Lung (tissue), 12 donors: ENCODE data around the gene LCE1C. TPM values are rescaled to one million over a fixed set of nuclear protein-coding genes. Genes with fewer than 3 reads are reported as not detected.

Source experiments
- ATAC-seq: fragments of 200-7000 bp; cut with Tn5 transposase; one replicate; pipeline ENCODE4 v1.9.1; 2020; ENCODE audit warnings: moderate number of reproducible peaks; ENCODE audit not compliant: insufficient read depth, low FRiP score
- DNase-seq, 3 donors: peaks; one replicate each; pipeline ENCODE4 v3.0.0-alpha.2; 2013 to 2017
- H3K27ac ChIP-seq, 2 donors: one replicate each; pipeline ENCODE4 v1.5.1; 2013; ENCODE audit warnings: mild to moderate bottlenecking in 2 of 2, moderate library complexity in 2 of 2, control low read depth in 1 of 2, inconsistent platforms in 1 of 2, low read depth in 1 of 2, low read length in 1 of 2
- H3K27me3 ChIP-seq, 3 donors: one replicate each; pipeline ENCODE4 v1.5.1; 2013; ENCODE audit warnings: low read length in 2 of 3; ENCODE audit not compliant: control insufficient read depth in 3 of 3, insufficient read depth in 3 of 3
- H3K36me3 ChIP-seq, 4 donors: one replicate each; pipeline ENCODE4 v1.5.1; 2013; ENCODE audit warnings: low read length in 4 of 4, mild to moderate bottlenecking in 1 of 4, moderate library complexity in 1 of 4; ENCODE audit not compliant: control insufficient read depth in 4 of 4, insufficient read depth in 4 of 4
- H3K4me1 ChIP-seq, 5 donors: one replicate each; pipeline ENCODE4 v1.5.1; 2013; ENCODE audit warnings: low read length in 5 of 5, mild to moderate bottlenecking in 2 of 5, moderate library complexity in 1 of 5; ENCODE audit not compliant: control insufficient read depth in 5 of 5, insufficient read depth in 5 of 5
- H3K4me3 ChIP-seq: one replicate; pipeline ENCODE4 v1.5.1; 2013; ENCODE audit warnings: mild to moderate bottlenecking, control low read depth, moderate library complexity
- H3K9ac ChIP-seq, 2 donors: one replicate each; pipeline ENCODE4 v1.5.1; 2013; ENCODE audit warnings: low read length in 2 of 2, control low read depth in 1 of 2; ENCODE audit not compliant: insufficient read depth in 1 of 2
- H3K9me3 ChIP-seq, 4 donors: one replicate each; pipeline ENCODE4 v1.5.1; 2013; ENCODE audit warnings: low read length in 3 of 4, mild to moderate bottlenecking in 1 of 4, moderate library complexity in 1 of 4; ENCODE audit not compliant: control insufficient read depth in 4 of 4, insufficient read depth in 3 of 4
- WGBS, 2 donors: extraction: QIAGEN DNeasy Blood & Tissue Kit; methylation state at CpG; one replicate each; pipeline ENCODE4 v1.1.7; 2013; 5-methylcytosine and 5-hydroxymethylcytosine counted together
- polyA plus RNA-seq, 2 donors: library from polyadenylated mRNA; stranded (reverse); fragments of 200-250 nt; gene quantifications; one replicate each; pipeline ENCODE4 v1.2.1, GENCODE V29; 2013
- total RNA-seq, 2 donors: library from RNA; depleted of rRNA in 1 of 2; stranded (reverse); fragments of >200 nt in 1 of 2; gene quantifications; one replicate each; pipeline ENCODE4 v1.2.1, GENCODE V29; 2014 to 2021
- TF ChIP-seq, protein P1 (sequence below): IDR thresholded peaks from 2 replicates; pipeline ENCODE4 v1.5.1; 2012; ENCODE audit warnings: mild to moderate bottlenecking; ENCODE audit errors: control extremely low read depth, extremely low read depth
- donor health status: control.
- donor health status: control.
- donor health status: Bipolar disorder and iron deficiency.
- donor health status: healthy.
- donor health status: DM: yes; HTN: yes; CAD: no.

Gene LCE1C
- total and polyA plus RNA-seq, 4 donors, result not detected

DNA sequence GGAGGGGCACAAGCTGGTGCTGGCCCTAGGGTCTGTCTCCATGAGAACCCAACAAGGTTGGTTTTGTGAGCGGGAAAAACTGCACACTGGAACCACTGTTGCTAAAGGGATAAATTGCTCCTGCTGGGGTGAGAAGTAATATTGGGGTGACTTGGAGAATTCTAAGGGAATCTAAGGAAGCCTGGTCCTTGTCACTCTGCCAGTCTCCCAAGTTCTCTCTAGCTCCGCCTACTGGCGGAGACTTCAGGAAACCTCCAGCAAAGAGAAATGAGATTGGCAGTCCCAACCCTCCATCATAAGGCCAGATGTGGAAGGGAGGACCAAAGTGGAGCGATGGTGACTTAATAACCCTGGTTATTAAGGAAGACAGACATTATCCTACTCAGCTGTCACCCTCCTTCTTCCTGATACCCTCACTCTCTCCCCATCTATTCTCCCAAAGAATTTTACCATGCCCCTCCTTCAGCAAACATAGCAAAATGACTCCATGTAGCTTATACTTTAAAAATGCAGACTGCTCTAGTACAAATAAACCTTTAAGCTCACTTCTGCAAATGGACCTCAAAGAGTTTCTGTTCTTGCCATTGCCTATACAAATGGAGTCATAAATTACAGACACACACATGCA, 28.8 kb downstream of the LCE1C start:
- ATAC-seq, result no peak
- TF ChIP-seq, protein P1, sequence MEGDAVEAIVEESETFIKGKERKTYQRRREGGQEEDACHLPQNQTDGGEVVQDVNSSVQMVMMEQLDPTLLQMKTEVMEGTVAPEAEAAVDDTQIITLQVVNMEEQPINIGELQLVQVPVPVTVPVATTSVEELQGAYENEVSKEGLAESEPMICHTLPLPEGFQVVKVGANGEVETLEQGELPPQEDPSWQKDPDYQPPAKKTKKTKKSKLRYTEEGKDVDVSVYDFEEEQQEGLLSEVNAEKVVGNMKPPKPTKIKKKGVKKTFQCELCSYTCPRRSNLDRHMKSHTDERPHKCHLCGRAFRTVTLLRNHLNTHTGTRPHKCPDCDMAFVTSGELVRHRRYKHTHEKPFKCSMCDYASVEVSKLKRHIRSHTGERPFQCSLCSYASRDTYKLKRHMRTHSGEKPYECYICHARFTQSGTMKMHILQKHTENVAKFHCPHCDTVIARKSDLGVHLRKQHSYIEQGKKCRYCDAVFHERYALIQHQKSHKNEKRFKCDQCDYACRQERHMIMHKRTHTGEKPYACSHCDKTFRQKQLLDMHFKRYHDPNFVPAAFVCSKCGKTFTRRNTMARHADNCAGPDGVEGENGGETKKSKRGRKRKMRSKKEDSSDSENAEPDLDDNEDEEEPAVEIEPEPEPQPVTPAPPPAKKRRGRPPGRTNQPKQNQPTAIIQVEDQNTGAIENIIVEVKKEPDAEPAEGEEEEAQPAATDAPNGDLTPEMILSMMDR, result no peak
- Histone ChIP-seq H3K36me3 (no peaks in the 10 kb centered on the region), H3K27me3 (no peaks in the 10 kb centered on the region), H3K27ac (no peak overlapping the region), H3K9me3 (no peaks in the 10 kb centered on the region), H3K4me3 (no peak overlapping the region), H3K9ac (no peak overlapping the region), H3K4me1 (no peaks in the 10 kb centered on the region)
- 57 to 58% methylated on average over 4 of the region's 4 CpGs for WGBS, 2 donors
- DNase-seq, result no peak

DNA sequence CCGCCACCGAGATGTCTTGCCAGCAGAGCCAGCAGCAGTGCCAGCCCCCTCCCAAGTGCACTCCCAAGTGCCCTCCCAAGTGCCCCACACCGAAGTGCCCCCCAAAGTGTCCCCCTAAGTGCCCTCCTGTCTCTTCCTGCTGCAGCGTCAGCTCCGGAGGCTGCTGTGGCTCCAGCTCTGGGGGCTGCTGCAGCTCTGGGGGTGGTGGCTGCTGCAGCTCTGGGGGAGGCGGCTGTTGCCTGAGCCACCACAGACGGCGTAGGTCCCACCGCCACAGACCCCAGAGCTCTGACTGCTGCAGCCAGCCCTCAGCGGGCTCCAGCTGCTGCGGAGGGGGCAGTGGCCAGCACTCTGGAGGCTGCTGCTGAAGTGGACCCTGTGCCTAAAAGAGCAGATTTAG, 30.1 kb downstream of the LCE1C start:
- TF ChIP-seq, protein P1, result no peak
- no peak overlapping the region for H3K27ac ChIP-seq
- H3K36me3 ChIP-seq, result no peaks in the 10 kb centered on the region
- no peak overlapping the region for H3K4me3 ChIP-seq
- no peak for ATAC-seq
- no peak overlapping the region for H3K9ac ChIP-seq
- no peaks in the 10 kb centered on the region for H3K4me1 ChIP-seq
- DNase-seq, result no peak
- WGBS, 2 donors, result 74 to 80% methylated on average over 11 of the region's 11 CpGs
- H3K9me3 ChIP-seq, result no peaks in the 10 kb centered on the region
- H3K27me3 ChIP-seq, result no peaks in the 10 kb centered on the region

GRCh38 chr1:152774875-152775274, 31.6 kb downstream of the LCE1C start, which contains the start of gene LCE1F:
Gene LCE1F (plus strand): TSS chr1:152775140. CDS start chr1:152776372, 1,232 bp downstream.
- Histone ChIP-seq H3K9ac (no peak within 1 kb of the TSS), H3K36me3 (no peaks in the 10 kb centered on the region), H3K27ac (no peak within 1 kb of the TSS), H3K9me3 (no peaks in the 10 kb centered on the region), H3K4me1 (no peaks in the 10 kb centered on the region), H3K27me3 (no peaks in the 10 kb centered on the region), H3K4me3 (no peak within 1 kb of the TSS)
- TF ChIP-seq, protein P1, result no peak
- no peak for ATAC-seq
- DNase-seq, result no peak
- 70 to 79% methylated on average over 6 of the region's 6 CpGs for whole genome bisulfite sequencing, 2 donors

- Histone ChIP-seq H3K9me3 (peaks cover 0 to 4% (median 0%) of the 10 kb centered on the region in 4 donors), H3K4me1 (no peaks in the 10 kb centered on the region), H3K27ac (no peak overlapping the region), H3K9ac (no peak overlapping the region), H3K27me3 (no peaks in the 10 kb centered on the region), H3K4me3 (no peak overlapping the region), H3K36me3 (no peaks in the 10 kb centered on the region)
- TF ChIP-seq, protein P1, result no peak
- DNase-seq (no peak), ATAC-seq (no peak)
- WGBS, 2 donors, result 79 to 86% methylated on average over 1 of the region's 1 CpG
Measured at GRCh38 chr1:152770411-152770810, 36.0 kb downstream of the LCE1C start.
